Trophoblast cell (in vitro differentiated cells and primary cell): ENCODE results near the gene MIPOL1.

Source experiments
- DNase-seq, 2 donors: peaks; one replicate each; pipeline ENCODE4 v3.0.0-alpha.2; 2016
- H2AFZ ChIP-seq: 2 replicates; pipeline ENCODE4 v1.6.1; 2013; ENCODE audit warnings: low read length, moderate library complexity, mild to moderate bottlenecking; ENCODE audit not compliant: insufficient read depth, poor library complexity
- H2AK5ac ChIP-seq: 2 replicates; pipeline ENCODE4 v1.6.1; 2013; ENCODE audit warnings: mild to moderate bottlenecking, low read length
- H2BK120ac ChIP-seq: 2 replicates; pipeline ENCODE4 v1.6.1; 2013; ENCODE audit warnings: low read length, mild to moderate bottlenecking, moderate library complexity; ENCODE audit not compliant: insufficient read depth, poor library complexity
- H2BK12ac ChIP-seq: 2 replicates; pipeline ENCODE4 v1.6.1; 2013; ENCODE audit warnings: mild to moderate bottlenecking, low read length, moderate library complexity
- H2BK5ac ChIP-seq: 2 replicates; pipeline ENCODE4 v1.6.1; 2013; ENCODE audit warnings: low read length, low read depth, moderate library complexity, mild to moderate bottlenecking; ENCODE audit not compliant: poor library complexity
- H3K14ac ChIP-seq: 2 replicates; pipeline ENCODE4 v1.6.1; 2013; ENCODE audit warnings: mild to moderate bottlenecking, low read length
- H3K18ac ChIP-seq: 2 replicates; pipeline ENCODE4 v1.6.1; 2013; ENCODE audit warnings: mild to moderate bottlenecking, low read length
- H3K23ac ChIP-seq: 2 replicates; pipeline ENCODE4 v1.6.1; 2013; ENCODE audit warnings: low read length
- H3K27ac ChIP-seq: 2 replicates; pipeline ENCODE4 v1.5.1; 2013; ENCODE audit warnings: low read depth, mild to moderate bottlenecking, inconsistent platforms, low read length, moderate library complexity
- H3K27me3 ChIP-seq: 2 replicates; pipeline ENCODE4 v1.6.1; 2013; ENCODE audit warnings: inconsistent platforms, mild to moderate bottlenecking, low read length, moderate library complexity; ENCODE audit not compliant: insufficient read depth
- H3K36me3 ChIP-seq, 2 experiments: 1 replicate in 1 of 2; 2 replicates in 1 of 2; pipeline ENCODE4 v1.6.1; 2013; ENCODE audit warnings: low read length in 2 of 2, mild to moderate bottlenecking in 2 of 2, moderate library complexity in 1 of 2; ENCODE audit not compliant: insufficient read depth in 2 of 2, control insufficient read depth in 1 of 2
- H3K4ac ChIP-seq: 2 replicates; pipeline ENCODE4 v1.6.1; 2013; ENCODE audit warnings: low read depth, mild to moderate bottlenecking, low read length, moderate library complexity
- H3K4me1 ChIP-seq, 2 experiments: 1 replicate in 1 of 2; 2 replicates in 1 of 2; pipeline ENCODE4 v1.6.1; 2013; ENCODE audit warnings: low read length in 2 of 2, mild to moderate bottlenecking in 2 of 2, moderate library complexity in 1 of 2; ENCODE audit not compliant: insufficient read depth in 2 of 2, control insufficient read depth in 1 of 2
- H3K4me2 ChIP-seq: 2 replicates; pipeline ENCODE4 v1.6.1; 2013; ENCODE audit warnings: inconsistent platforms, mild to moderate bottlenecking, low read length, moderate library complexity
- H3K4me3 ChIP-seq: 2 replicates; pipeline ENCODE4 v1.5.1; 2013; ENCODE audit warnings: mild to moderate bottlenecking, low read depth, low read length, inconsistent platforms
- H3K79me1 ChIP-seq: one replicate; pipeline ENCODE4 v1.6.1; 2013; ENCODE audit warnings: low read length
- H3K79me2 ChIP-seq: 2 replicates; pipeline ENCODE4 v1.6.1; 2013; ENCODE audit warnings: low read length, mild to moderate bottlenecking; ENCODE audit not compliant: control insufficient read depth, insufficient read depth, poor library complexity
- H3K9ac ChIP-seq: 2 replicates; pipeline ENCODE4 v1.6.1; 2013; ENCODE audit warnings: mild to moderate bottlenecking, low read length
- H3K9me3 ChIP-seq: 2 replicates; pipeline ENCODE4 v1.6.1; 2013; ENCODE audit warnings: low read depth, mild to moderate bottlenecking, control low read depth, inconsistent platforms, low read length; ENCODE audit not compliant: insufficient read depth
- H4K12ac ChIP-seq: 2 replicates; pipeline ENCODE4 v1.6.1; 2013; ENCODE audit warnings: low read depth, mild to moderate bottlenecking, low read length, moderate library complexity
- H4K8ac ChIP-seq: 2 replicates; pipeline ENCODE4 v1.6.1; 2013; ENCODE audit warnings: low read depth, mild to moderate bottlenecking, low read length, moderate library complexity
- H4K91ac ChIP-seq: one replicate; pipeline ENCODE4 v1.6.1; 2013; ENCODE audit warnings: low read depth, mild to moderate bottlenecking, low read length, moderate library complexity
- WGBS: extraction: QIAGEN DNeasy Blood & Tissue Kit; methylation state at CpG from one replicate; pipeline ENCODE4 v1.1.7; 2013; ENCODE audit warnings: missing lambda C conversion rate; ENCODE audit not compliant: insufficient read length, insufficient coverage; ENCODE audit errors: extremely low coverage; 5-methylcytosine and 5-hydroxymethylcytosine counted together

Gene MIPOL1

DNA sequence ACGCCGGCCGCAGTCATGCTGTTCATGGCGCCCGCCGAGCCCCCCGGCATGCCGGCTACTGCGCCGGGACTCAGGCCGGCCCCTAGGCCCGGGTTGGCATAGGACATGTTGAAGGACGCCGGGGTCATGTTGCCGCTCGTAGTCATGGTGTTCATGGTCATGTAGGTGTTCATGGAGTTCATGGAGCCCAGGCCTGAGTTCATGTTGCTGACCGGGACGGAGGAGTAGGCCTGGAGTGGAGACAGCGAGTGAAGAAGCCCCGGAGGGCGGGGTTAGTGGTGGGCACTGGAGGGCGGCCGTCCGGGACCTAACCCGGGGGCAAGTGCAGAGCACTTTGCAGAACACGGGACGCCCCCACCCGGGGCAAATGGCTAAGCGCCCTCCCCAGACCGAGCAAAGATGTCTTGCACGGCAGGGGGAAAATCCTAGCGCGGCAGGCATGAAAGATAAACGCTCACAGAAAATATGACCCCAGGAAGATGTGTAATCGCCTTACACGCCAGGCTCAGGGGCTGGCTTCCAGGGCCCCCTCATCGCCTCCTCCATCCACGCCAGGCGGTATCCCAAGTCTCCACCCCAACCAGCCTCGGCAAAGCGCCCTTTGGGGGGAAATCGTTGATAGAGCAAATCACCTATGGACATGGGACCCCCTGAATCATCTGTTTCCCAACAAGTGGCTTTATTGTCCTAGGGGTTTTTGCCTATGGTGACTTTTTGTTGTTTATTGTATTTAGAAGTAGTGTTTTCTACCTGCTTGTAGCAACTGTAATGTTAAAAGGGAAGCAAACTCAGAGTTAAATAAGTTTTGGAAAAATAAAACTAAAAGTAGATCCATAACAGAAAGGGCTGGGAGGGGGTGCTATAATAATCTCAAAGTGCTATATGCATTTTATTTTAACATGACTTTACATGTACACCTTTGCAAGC lies 395.0 kb downstream of the MIPOL1 start:
- no peak overlapping the region for H4K8ac ChIP-seq
- WGBS, result no CpG with 5 or more reads among the region's 42 CpGs
- no peak overlapping the region for H3K23ac ChIP-seq
- no peak overlapping the region for H2AFZ ChIP-seq
- H3K4me2 ChIP-seq, result peak overlapping the region; percentile 52
- H4K12ac ChIP-seq, result no peak overlapping the region
- no peak overlapping the region for H3K9ac ChIP-seq
- H4K91ac ChIP-seq, result no peak overlapping the region
- H3K27ac ChIP-seq, result no peak overlapping the region
- H2BK12ac ChIP-seq, result no peak overlapping the region
- H3K79me1 ChIP-seq, result no peaks in the 10 kb centered on the region
- no peak for DNase-seq
- H3K27me3 ChIP-seq, result peaks cover 59% of the 10 kb centered on the region
- no peak overlapping the region for H2BK5ac ChIP-seq
- H3K14ac ChIP-seq, result no peak overlapping the region
- no peak overlapping the region for H3K4me3 ChIP-seq
- H3K18ac ChIP-seq, result no peak overlapping the region
- H3K4ac ChIP-seq, result no peak overlapping the region
- peaks cover 17 to 21% of the 10 kb centered on the region in 2 experiments for H3K4me1 ChIP-seq
- no peak overlapping the region for H2BK120ac ChIP-seq
- no peaks in the 10 kb centered on the region for H3K36me3 ChIP-seq
- no peak overlapping the region for H2AK5ac ChIP-seq
- no peaks in the 10 kb centered on the region for H3K79me2 ChIP-seq
- peaks cover 12% of the 10 kb centered on the region for H3K9me3 ChIP-seq

GRCh38 chr14:37593511-37594237 lies 395.9 kb downstream of the MIPOL1 start:
- Histone ChIP-seq H3K27ac (no peak overlapping the region), H3K14ac (no peak overlapping the region), H3K9ac (no peak overlapping the region), H4K91ac (no peak overlapping the region), H2BK5ac (no peak overlapping the region), H3K4me1 (peaks cover 21 to 24% of the 10 kb centered on the region in 2 experiments), H3K9me3 (peaks cover 12% of the 10 kb centered on the region), H3K4me3 (no peak overlapping the region), H3K23ac (no peak overlapping the region), H3K4me2 (peak overlapping the region; percentile 65), H2BK120ac (no peak overlapping the region), H3K79me1 (no peaks in the 10 kb centered on the region), H2AFZ (no peak overlapping the region), H3K27me3 (peaks cover 59% of the 10 kb centered on the region), H3K4ac (no peak overlapping the region), H4K8ac (no peak overlapping the region), H4K12ac (no peak overlapping the region), H2AK5ac (no peak overlapping the region), H3K18ac (no peak overlapping the region), H3K79me2 (no peaks in the 10 kb centered on the region), H3K36me3 (no peaks in the 10 kb centered on the region), H2BK12ac (no peak overlapping the region)
- WGBS, result no CpG with 5 or more reads among the region's 14 CpGs
- no peak for DNase-seq

DNA sequence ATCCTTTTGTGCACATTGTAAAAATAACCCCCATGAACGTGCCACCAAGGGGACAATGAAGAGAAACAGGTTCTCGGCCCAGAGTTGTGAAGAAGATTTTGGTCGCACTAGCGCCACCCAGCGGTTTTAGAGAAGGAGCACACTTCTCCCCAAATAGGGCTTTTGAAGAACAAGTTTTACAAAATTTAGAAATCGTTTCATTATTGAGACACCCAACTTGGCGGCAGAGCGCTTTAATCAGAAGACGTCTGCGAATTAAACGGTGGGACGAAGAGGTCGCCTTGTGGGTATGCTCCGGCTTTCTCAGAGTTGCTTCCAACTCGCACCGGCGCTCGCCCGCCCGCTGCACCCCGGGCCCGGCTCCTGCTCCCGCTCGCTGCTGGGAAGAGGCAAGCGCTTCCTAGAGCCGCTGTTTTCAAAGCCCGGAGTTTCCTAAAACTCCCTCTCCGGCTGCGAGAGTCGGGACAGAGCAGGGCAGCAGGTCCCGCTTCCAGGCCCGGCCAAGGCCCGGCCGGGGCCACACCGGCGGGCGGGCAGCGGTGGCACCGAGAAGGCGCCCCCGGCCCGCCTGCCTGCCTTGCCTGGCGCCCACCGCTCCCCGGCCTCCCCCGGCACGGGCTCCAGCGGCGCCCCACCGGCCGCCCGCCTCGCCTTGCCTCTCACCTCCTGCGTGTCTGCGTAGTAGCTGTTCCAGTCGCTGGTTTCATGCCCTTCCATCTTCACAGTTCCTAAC lies 396.7 kb downstream of the MIPOL1 start:
- Histone ChIP-seq H3K18ac (no peak overlapping the region), H2AFZ (no peak overlapping the region), H3K14ac (no peak overlapping the region), H4K91ac (no peak overlapping the region), H3K9me3 (peaks cover 12% of the 10 kb centered on the region), H3K36me3 (no peaks in the 10 kb centered on the region), H3K4ac (no peak overlapping the region), H4K8ac (no peak overlapping the region), H2BK5ac (no peak overlapping the region), H3K79me1 (no peaks in the 10 kb centered on the region), H3K9ac (no peak overlapping the region), H3K79me2 (no peaks in the 10 kb centered on the region), H3K4me3 (no peak overlapping the region), H2BK120ac (no peak overlapping the region), H3K4me1 (peaks cover 21 to 24% of the 10 kb centered on the region in 2 experiments), H4K12ac (no peak overlapping the region), H3K23ac (no peak overlapping the region), H3K27ac (no peak overlapping the region), H2BK12ac (no peak overlapping the region), H3K4me2 (peak overlapping the region; percentile 65), H3K27me3 (peaks cover 62% of the 10 kb centered on the region), H2AK5ac (no peak overlapping the region)
- WGBS, result no CpG with 5 or more reads among the region's 56 CpGs
- DNase-seq, result peak in 1 of 2 donors; percentile 42
